Measurements from ENCODE around the gene CLCNKA.

CLCNKA gene

DNA sequence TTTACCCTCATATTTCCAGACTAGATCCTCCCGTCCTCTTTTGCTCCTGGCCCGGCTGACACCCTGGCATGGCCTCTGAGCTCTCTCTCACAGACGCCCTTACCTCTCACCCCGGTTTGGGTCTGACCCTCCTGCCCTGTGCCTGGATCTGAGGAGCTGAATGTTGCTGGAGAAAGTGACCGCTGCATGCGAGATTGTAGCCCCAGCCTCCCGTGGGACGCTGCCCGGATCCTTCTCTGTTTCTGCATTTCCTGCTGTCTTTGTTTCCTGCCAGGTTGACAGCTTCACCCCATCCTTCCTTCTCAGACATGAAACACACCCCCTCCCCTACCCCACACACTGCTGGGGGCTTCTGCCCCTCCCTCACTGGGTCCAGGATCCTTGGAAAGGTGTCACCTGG, 42.1 kb downstream of the CLCNKA start:
- TF ChIP-seq YY1 (IDR thresholded peaks at IDR 0.05; ENCODE audit: low read depth) (no peak), CEBPB (IDR thresholded peaks at IDR 0.05) (no peak), REST (IDR thresholded peaks at IDR 0.05; ENCODE audit: low read depth) (no peak), FOXM1 (IDR thresholded peaks at IDR 0.05; ENCODE audit: borderline replicate concordance, low read depth) (no peak), EGR1 (IDR thresholded peaks at IDR 0.05) (no peak), TEAD4 (IDR thresholded peaks at IDR 0.05) (no peak), TAF1 (IDR thresholded peaks at IDR 0.05; ENCODE audit: low read depth) (no peak)
- TF ChIP-seq, protein P1, sequence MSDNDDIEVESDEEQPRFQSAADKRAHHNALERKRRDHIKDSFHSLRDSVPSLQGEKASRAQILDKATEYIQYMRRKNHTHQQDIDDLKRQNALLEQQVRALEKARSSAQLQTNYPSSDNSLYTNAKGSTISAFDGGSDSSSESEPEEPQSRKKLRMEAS (IDR thresholded peaks at IDR 0.05), result no peak

GRCh38 chr1:16064536-16065268, 42.9 kb downstream of the CLCNKA start:
- TF ChIP-seq EGR1 (IDR thresholded peaks at IDR 0.05) (no peak), EP300 (IDR thresholded peaks at IDR 0.05; ENCODE audit: borderline replicate concordance) (no peak), NFIC (IDR thresholded peaks at IDR 0.05) (peak; percentile 41; the same call in 1 of the 2 replicates), TCF12 (IDR thresholded peaks at IDR 0.05; ENCODE audit: low read depth) (0 out of 2 replicates have a peak, but pooled peaks have one; percentile 14)
- TF ChIP-seq, protein P1 (IDR thresholded peaks at IDR 0.05), result peak; percentile 61

- no peak for TF ChIP-seq NFIC (IDR thresholded peaks at IDR 0.05)
- TF ChIP-seq EGR1 (IDR thresholded peaks at IDR 0.05), result no peak
- TF ChIP-seq RAD21 (IDR thresholded peaks at IDR 0.05; ENCODE audit: low read depth), result no peak
- no peak for TF ChIP-seq TEAD4 (IDR thresholded peaks at IDR 0.05)
These were observed 43.4 kb downstream of the CLCNKA start for GRCh38 chr1:16065269-16065576.

DNA sequence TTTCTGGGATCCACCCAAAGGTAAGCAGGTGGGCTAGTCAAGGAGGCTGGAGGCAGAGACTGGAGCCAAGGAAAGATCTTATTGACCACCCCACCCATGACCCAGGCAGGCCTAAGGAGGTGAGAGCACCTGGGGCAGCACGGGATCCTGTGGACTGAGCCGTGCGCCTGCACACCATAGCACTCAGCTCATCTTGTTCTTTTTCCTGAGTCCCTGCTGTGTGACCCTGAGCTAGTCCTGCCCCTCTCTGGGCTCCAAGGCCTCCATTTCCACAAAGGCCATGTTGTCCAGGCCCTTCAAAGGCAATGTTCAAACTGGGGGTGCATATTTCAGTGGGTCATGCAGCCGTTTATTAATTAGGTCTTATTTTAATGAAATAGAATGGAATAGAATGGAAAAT, 44.4 kb downstream of the CLCNKA start:
- no peak for TF ChIP-seq NFIC (IDR thresholded peaks at IDR 0.05)
- no peak for TF ChIP-seq FOXM1 (IDR thresholded peaks at IDR 0.05; ENCODE audit: borderline replicate concordance, low read depth)
- TF ChIP-seq, protein P1 (IDR thresholded peaks at IDR 0.05), result no peak
- TF ChIP-seq, protein P2, sequence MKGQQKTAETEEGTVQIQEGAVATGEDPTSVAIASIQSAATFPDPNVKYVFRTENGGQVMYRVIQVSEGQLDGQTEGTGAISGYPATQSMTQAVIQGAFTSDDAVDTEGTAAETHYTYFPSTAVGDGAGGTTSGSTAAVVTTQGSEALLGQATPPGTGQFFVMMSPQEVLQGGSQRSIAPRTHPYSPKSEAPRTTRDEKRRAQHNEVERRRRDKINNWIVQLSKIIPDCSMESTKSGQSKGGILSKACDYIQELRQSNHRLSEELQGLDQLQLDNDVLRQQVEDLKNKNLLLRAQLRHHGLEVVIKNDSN (IDR thresholded peaks at IDR 0.05), result no peak
- no peak for TF ChIP-seq TAF1 (IDR thresholded peaks at IDR 0.05; ENCODE audit: low read depth)
- no peak for TF ChIP-seq REST (IDR thresholded peaks at IDR 0.05; ENCODE audit: low read depth)

DNA sequence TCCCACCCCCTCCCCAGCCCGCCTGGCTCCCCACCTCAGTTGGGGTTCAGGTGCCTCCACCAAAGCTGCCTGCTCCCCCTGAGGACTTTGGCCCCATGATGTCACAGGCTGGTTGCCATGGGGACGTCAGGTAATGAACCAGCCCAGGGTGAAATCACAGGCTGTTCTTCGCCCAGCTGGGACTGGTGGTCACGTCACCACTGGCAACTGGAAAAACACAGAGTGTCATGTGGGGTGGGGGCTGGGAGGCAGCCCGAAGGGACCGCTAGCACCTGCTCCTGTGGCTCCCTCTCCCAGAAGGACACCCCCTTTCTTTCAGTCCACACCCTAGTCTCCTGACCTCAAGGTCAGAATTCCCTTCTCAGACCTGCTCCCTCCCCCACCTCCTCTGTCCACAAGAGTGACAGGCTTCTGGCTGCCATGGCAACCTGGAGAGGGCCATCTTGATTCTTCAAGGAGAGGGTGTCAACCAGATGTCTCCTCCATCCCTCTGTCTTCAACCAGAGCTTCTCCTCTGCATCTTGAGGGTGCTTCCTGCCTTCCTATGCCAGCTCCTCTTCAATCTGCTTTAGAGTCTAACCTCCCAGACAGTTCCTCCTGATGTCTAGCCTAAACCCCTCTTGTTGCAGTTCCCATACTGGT, 45.4 kb downstream of the CLCNKA start:
- no peak for TF ChIP-seq TCF12 (IDR thresholded peaks at IDR 0.05; ENCODE audit: low read depth)
- no peak for TF ChIP-seq TEAD4 (IDR thresholded peaks at IDR 0.05)
- TF ChIP-seq REST (IDR thresholded peaks at IDR 0.05; ENCODE audit: low read depth), result no peak
- no peak for TF ChIP-seq TAF1 (IDR thresholded peaks at IDR 0.05; ENCODE audit: low read depth)
- TF ChIP-seq CREB1 (IDR thresholded peaks at IDR 0.05; ENCODE audit: low read depth), result no peak
- no peak for TF ChIP-seq ZBTB7A (IDR thresholded peaks at IDR 0.05; ENCODE audit: low read depth)
- TF ChIP-seq, protein P1 (IDR thresholded peaks at IDR 0.05), result no peak
- no peak for TF ChIP-seq EP300 (IDR thresholded peaks at IDR 0.05; ENCODE audit: borderline replicate concordance)
- TF ChIP-seq, protein P2 (IDR thresholded peaks at IDR 0.05), result no peak
- TF ChIP-seq YY1 (IDR thresholded peaks at IDR 0.05; ENCODE audit: low read depth), result no peak
- TF ChIP-seq NFIC (IDR thresholded peaks at IDR 0.05), result no peak
- no peak for TF ChIP-seq RAD21 (IDR thresholded peaks at IDR 0.05; ENCODE audit: low read depth)
- no peak for TF ChIP-seq CEBPB (IDR thresholded peaks at IDR 0.05)
- no peak for TF ChIP-seq EGR1 (IDR thresholded peaks at IDR 0.05)
- TF ChIP-seq FOXM1 (IDR thresholded peaks at IDR 0.05; ENCODE audit: borderline replicate concordance, low read depth), result no peak
